Trophoblast cell (in vitro differentiated cells and primary cell): ENCODE results near the gene CCDC192.

ENCODE experiments used
- DNase-seq, 2 donors: peaks; one replicate each; pipeline ENCODE4 v3.0.0-alpha.2; 2016
- H2AFZ ChIP-seq: 2 replicates; pipeline ENCODE4 v1.6.1; 2013; ENCODE audit warnings: low read length, moderate library complexity, mild to moderate bottlenecking; ENCODE audit not compliant: insufficient read depth, poor library complexity
- H2AK5ac ChIP-seq: 2 replicates; pipeline ENCODE4 v1.6.1; 2013; ENCODE audit warnings: mild to moderate bottlenecking, low read length
- H2BK120ac ChIP-seq: 2 replicates; pipeline ENCODE4 v1.6.1; 2013; ENCODE audit warnings: low read length, mild to moderate bottlenecking, moderate library complexity; ENCODE audit not compliant: insufficient read depth, poor library complexity
- H2BK12ac ChIP-seq: 2 replicates; pipeline ENCODE4 v1.6.1; 2013; ENCODE audit warnings: mild to moderate bottlenecking, low read length, moderate library complexity
- H2BK5ac ChIP-seq: 2 replicates; pipeline ENCODE4 v1.6.1; 2013; ENCODE audit warnings: low read length, low read depth, moderate library complexity, mild to moderate bottlenecking; ENCODE audit not compliant: poor library complexity
- H3K14ac ChIP-seq: 2 replicates; pipeline ENCODE4 v1.6.1; 2013; ENCODE audit warnings: mild to moderate bottlenecking, low read length
- H3K18ac ChIP-seq: 2 replicates; pipeline ENCODE4 v1.6.1; 2013; ENCODE audit warnings: mild to moderate bottlenecking, low read length
- H3K23ac ChIP-seq: 2 replicates; pipeline ENCODE4 v1.6.1; 2013; ENCODE audit warnings: low read length
- H3K27ac ChIP-seq: 2 replicates; pipeline ENCODE4 v1.5.1; 2013; ENCODE audit warnings: low read depth, mild to moderate bottlenecking, inconsistent platforms, low read length, moderate library complexity
- H3K27me3 ChIP-seq: 2 replicates; pipeline ENCODE4 v1.6.1; 2013; ENCODE audit warnings: inconsistent platforms, mild to moderate bottlenecking, low read length, moderate library complexity; ENCODE audit not compliant: insufficient read depth
- H3K36me3 ChIP-seq, 2 experiments: 1 replicate in 1 of 2; 2 replicates in 1 of 2; pipeline ENCODE4 v1.6.1; 2013; ENCODE audit warnings: low read length in 2 of 2, mild to moderate bottlenecking in 2 of 2, moderate library complexity in 1 of 2; ENCODE audit not compliant: insufficient read depth in 2 of 2, control insufficient read depth in 1 of 2
- H3K4ac ChIP-seq: 2 replicates; pipeline ENCODE4 v1.6.1; 2013; ENCODE audit warnings: low read depth, mild to moderate bottlenecking, low read length, moderate library complexity
- H3K4me1 ChIP-seq, 2 experiments: 1 replicate in 1 of 2; 2 replicates in 1 of 2; pipeline ENCODE4 v1.6.1; 2013; ENCODE audit warnings: low read length in 2 of 2, mild to moderate bottlenecking in 2 of 2, moderate library complexity in 1 of 2; ENCODE audit not compliant: insufficient read depth in 2 of 2, control insufficient read depth in 1 of 2
- H3K4me2 ChIP-seq: 2 replicates; pipeline ENCODE4 v1.6.1; 2013; ENCODE audit warnings: inconsistent platforms, mild to moderate bottlenecking, low read length, moderate library complexity
- H3K4me3 ChIP-seq: 2 replicates; pipeline ENCODE4 v1.5.1; 2013; ENCODE audit warnings: mild to moderate bottlenecking, low read depth, low read length, inconsistent platforms
- H3K79me1 ChIP-seq: one replicate; pipeline ENCODE4 v1.6.1; 2013; ENCODE audit warnings: low read length
- H3K79me2 ChIP-seq: 2 replicates; pipeline ENCODE4 v1.6.1; 2013; ENCODE audit warnings: low read length, mild to moderate bottlenecking; ENCODE audit not compliant: control insufficient read depth, insufficient read depth, poor library complexity
- H3K9ac ChIP-seq: 2 replicates; pipeline ENCODE4 v1.6.1; 2013; ENCODE audit warnings: mild to moderate bottlenecking, low read length
- H3K9me3 ChIP-seq: 2 replicates; pipeline ENCODE4 v1.6.1; 2013; ENCODE audit warnings: low read depth, mild to moderate bottlenecking, control low read depth, inconsistent platforms, low read length; ENCODE audit not compliant: insufficient read depth
- H4K12ac ChIP-seq: 2 replicates; pipeline ENCODE4 v1.6.1; 2013; ENCODE audit warnings: low read depth, mild to moderate bottlenecking, low read length, moderate library complexity
- H4K8ac ChIP-seq: 2 replicates; pipeline ENCODE4 v1.6.1; 2013; ENCODE audit warnings: low read depth, mild to moderate bottlenecking, low read length, moderate library complexity
- H4K91ac ChIP-seq: one replicate; pipeline ENCODE4 v1.6.1; 2013; ENCODE audit warnings: low read depth, mild to moderate bottlenecking, low read length, moderate library complexity
- WGBS: extraction: QIAGEN DNeasy Blood & Tissue Kit; methylation state at CpG from one replicate; pipeline ENCODE4 v1.1.7; 2013; ENCODE audit warnings: missing lambda C conversion rate; ENCODE audit not compliant: insufficient read length, insufficient coverage; ENCODE audit errors: extremely low coverage; 5-methylcytosine and 5-hydroxymethylcytosine counted together

CCDC192 gene

DNA sequence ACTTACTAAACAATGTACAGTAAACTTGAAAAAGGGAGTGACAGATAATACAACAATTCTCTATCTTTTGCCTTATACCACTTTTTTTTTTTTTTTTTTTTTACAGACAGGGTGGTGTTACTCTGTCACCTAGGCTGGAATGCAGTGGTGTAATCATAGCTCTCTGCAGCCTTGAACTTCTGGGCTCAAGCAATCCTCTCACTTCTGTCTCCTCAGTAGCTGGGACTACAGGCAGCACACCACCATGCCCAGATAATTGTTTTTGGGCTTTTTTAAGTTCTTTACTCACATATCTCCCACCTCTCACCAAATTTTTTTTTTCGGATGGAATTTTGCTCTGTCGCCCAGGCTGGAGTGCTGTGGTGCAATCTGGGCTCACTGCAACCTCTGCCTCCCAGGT lies 208.4 kb downstream of the CCDC192 start:
- no peaks in the 10 kb centered on the region for H3K9me3 ChIP-seq
- no peak overlapping the region for H3K4me3 ChIP-seq
- H3K18ac ChIP-seq = no peak overlapping the region
- no peak overlapping the region for H3K4ac ChIP-seq
- no peak overlapping the region for H2BK5ac ChIP-seq
- DNase-seq = peak; percentile 54 to 81
- no peak overlapping the region for H4K91ac ChIP-seq
- no peak overlapping the region for H3K4me2 ChIP-seq
- H3K14ac ChIP-seq = no peak overlapping the region
- H2AK5ac ChIP-seq = no peak overlapping the region
- H3K36me3 ChIP-seq = no peaks in the 10 kb centered on the region
- H2AFZ ChIP-seq = no peak overlapping the region
- no peak overlapping the region for H4K12ac ChIP-seq
- no peak overlapping the region for H3K27ac ChIP-seq
- no peaks in the 10 kb centered on the region for H3K27me3 ChIP-seq
- no peak overlapping the region for H2BK120ac ChIP-seq
- no peaks in the 10 kb centered on the region for H3K4me1 ChIP-seq
- no peak overlapping the region for H2BK12ac ChIP-seq
- no peak overlapping the region for H4K8ac ChIP-seq
- WGBS = no CpG with 5 or more reads among the region's 2 CpGs
- no peak overlapping the region for H3K23ac ChIP-seq
- no peak overlapping the region for H3K9ac ChIP-seq
- no peaks in the 10 kb centered on the region for H3K79me1 ChIP-seq
- H3K79me2 ChIP-seq = no peaks in the 10 kb centered on the region

DNA sequence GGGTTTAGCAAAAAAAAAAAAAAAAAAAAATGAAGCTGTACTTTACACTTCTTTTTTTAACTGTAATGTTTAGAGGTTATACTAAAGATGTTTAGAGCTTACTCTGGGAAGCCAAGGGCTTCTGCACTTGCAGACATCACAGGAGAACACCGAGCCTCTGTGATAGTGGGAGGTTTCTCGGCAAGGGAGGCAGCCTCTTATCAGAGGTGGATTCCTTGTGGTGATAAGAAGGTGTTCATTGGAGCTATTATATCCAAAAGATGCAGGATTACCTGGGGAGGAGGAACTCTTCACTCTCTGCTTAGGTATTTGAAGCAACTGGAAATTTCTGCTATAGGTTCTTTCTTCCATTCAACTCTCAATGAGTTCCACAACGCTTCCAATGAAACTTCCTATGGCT lies 209.2 kb downstream of the CCDC192 start:
- no peak overlapping the region for H2BK5ac ChIP-seq
- no peak overlapping the region for H3K18ac ChIP-seq
- no peak overlapping the region for H4K8ac ChIP-seq
- H3K36me3 ChIP-seq = no peaks in the 10 kb centered on the region
- no peak overlapping the region for H3K9ac ChIP-seq
- DNase-seq = peak; percentile 4 to 54
- H3K27ac ChIP-seq = no peak overlapping the region
- no peaks in the 10 kb centered on the region for H3K27me3 ChIP-seq
- no CpG with 5 or more reads among the region's 3 CpGs for WGBS
- no peak overlapping the region for H3K4me2 ChIP-seq
- H3K79me1 ChIP-seq = no peaks in the 10 kb centered on the region
- H4K91ac ChIP-seq = no peak overlapping the region
- no peak overlapping the region for H2BK120ac ChIP-seq
- no peak overlapping the region for H2AK5ac ChIP-seq
- H2AFZ ChIP-seq = no peak overlapping the region
- no peak overlapping the region for H3K4ac ChIP-seq
- H3K4me3 ChIP-seq = no peak overlapping the region
- H3K4me1 ChIP-seq = no peaks in the 10 kb centered on the region
- no peaks in the 10 kb centered on the region for H3K79me2 ChIP-seq
- H3K14ac ChIP-seq = no peak overlapping the region
- no peak overlapping the region for H4K12ac ChIP-seq
- H3K23ac ChIP-seq = no peak overlapping the region
- H2BK12ac ChIP-seq = no peak overlapping the region
- H3K9me3 ChIP-seq = no peaks in the 10 kb centered on the region

GRCh38 chr5:127916885-127917573 lies 213.8 kb downstream of the CCDC192 start:
- no CpG with 5 or more reads among the region's 3 CpGs for WGBS
- no peak overlapping the region for H3K4me3 ChIP-seq

DNA sequence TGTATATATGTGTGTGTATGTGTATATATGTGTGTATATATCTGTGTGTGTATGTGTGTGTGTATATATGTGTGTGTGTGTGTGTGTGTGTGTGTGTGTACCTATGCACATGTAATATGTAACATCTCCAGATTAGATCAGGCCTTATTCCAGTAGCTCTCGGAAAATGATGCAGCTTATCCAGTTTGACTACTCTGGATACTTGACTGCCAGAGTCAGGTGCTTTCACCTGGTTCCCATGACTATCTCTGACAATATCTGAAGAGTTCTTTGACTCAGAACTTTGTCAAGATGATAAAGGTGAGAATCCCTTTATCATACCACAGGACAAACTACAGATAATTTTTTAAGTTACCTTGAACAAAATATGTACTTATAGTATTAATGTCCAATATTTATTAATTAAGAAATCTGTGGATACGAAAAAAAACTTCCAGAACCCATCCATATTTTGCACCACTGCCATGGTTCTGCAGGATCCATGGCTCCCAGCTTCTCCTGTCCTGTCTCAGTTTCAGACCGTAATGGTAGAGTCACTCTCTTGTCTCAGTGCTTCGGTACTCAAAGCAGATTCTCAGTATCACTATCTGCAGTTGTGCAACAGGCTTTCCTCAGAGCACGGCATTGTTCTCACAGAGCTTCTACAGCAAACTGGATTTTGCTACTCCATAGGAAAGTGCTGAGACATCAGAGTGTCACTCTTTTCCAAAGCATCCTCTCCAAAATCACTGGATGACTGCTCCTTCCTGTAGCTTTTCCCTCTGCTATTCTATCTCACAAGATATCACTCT lies 216.0 kb downstream of the CCDC192 start:
- Histone ChIP-seq H4K8ac (no peak overlapping the region), H3K4me2 (no peak overlapping the region), H3K23ac (no peak overlapping the region), H3K27ac (no peak overlapping the region), H2BK5ac (no peak overlapping the region), H3K4me3 (no peak overlapping the region), H3K4ac (no peak overlapping the region), H3K9ac (no peak overlapping the region), H2AK5ac (no peak overlapping the region), H3K79me2 (no peaks in the 10 kb centered on the region), H2BK120ac (no peak overlapping the region), H3K18ac (no peak overlapping the region), H3K9me3 (no peaks in the 10 kb centered on the region), H4K12ac (no peak overlapping the region), H2AFZ (no peak overlapping the region), H3K27me3 (no peaks in the 10 kb centered on the region), H2BK12ac (no peak overlapping the region), H4K91ac (no peak overlapping the region), H3K36me3 (no peaks in the 10 kb centered on the region), H3K14ac (no peak overlapping the region), H3K79me1 (no peaks in the 10 kb centered on the region), H3K4me1 (no peaks in the 10 kb centered on the region)
- WGBS = no CpG with 5 or more reads among the region's 5 CpGs
- peak; percentile 59 to 91 for DNase-seq

More at GRCh38 chr5:127916885-127917573, 213.8 kb downstream of the CCDC192 start:
- Histone ChIP-seq H2AK5ac (no peak overlapping the region), H4K91ac (no peak overlapping the region), H2BK12ac (no peak overlapping the region), H3K27me3 (no peaks in the 10 kb centered on the region), H2BK120ac (no peak overlapping the region), H3K9me3 (no peaks in the 10 kb centered on the region), H4K12ac (no peak overlapping the region), H3K4me1 (no peaks in the 10 kb centered on the region), H3K4me2 (no peak overlapping the region), H3K36me3 (no peaks in the 10 kb centered on the region), H3K18ac (no peak overlapping the region), H3K79me2 (no peaks in the 10 kb centered on the region), H3K79me1 (no peaks in the 10 kb centered on the region), H3K9ac (no peak overlapping the region), H3K27ac (no peak overlapping the region), H2BK5ac (no peak overlapping the region), H3K4ac (no peak overlapping the region), H3K14ac (no peak overlapping the region), H4K8ac (no peak overlapping the region), H2AFZ (no peak overlapping the region), H3K23ac (no peak overlapping the region)
- no peak for DNase-seq
